ENCODE results near the gene MRPL3. TPM values are rescaled to one million over a fixed set of nuclear protein-coding genes. Genes with fewer than 3 reads are reported as not detected.

The MRPL3 gene
- polyA plus RNA-seq, 3 donors = 20.9 to 66.3 (median 62.9) TPM

DNA sequence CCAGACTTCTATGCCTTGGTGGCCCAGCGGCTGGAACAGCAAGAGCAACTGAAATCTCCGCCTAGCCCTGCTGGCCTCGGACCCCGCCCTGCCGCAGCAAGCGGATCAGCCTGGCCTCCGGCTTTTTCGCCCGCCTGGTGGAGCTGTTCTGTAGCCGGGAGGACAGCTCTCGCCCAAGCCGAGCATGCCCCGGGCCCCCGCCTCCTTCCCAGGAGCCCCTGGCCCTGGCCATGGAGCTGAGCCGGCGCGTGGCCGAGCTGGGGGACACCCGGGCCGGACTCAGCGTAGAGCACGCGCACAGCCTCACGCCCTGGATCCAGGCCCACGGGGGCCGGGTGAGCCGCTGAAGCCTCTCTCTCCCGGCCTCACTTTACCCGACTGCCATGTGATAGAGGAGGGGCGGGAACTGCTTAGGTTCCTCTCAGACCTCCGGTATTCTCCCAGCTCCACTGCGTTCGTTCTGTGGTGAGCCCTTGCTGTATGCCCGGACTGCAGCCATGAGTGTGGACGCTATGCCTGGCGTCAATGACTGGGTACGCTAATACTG lies 24.1 kb upstream of the MRPL3 start:
- Mint-ChIP-seq H3K4me3 (peak overlapping the region in 1 of 2 donors; percentile 67), H3K4me1 (peaks cover 3% of the 10 kb centered on the region), H3K9me3 (peaks cover 0 to 2% (median 0%) of the 10 kb centered on the region in 7 donors), H3K27me3 (ENCODE audit: low read depth in 3 of 3) (peaks cover 26 to 33% (median 28%) of the 10 kb centered on the region in 3 donors), H3K27ac (no peak overlapping the region), H3K36me3 (no peaks in the 10 kb centered on the region)
- Histone ChIP-seq H4K20me1 (ENCODE audit: insufficient read depth, low read length) (no peaks in the 10 kb centered on the region), H3K4me1 (ENCODE audit: control insufficient read depth in 1 of 2, insufficient read depth in 2 of 2, low read length in 2 of 2) (peaks cover 0 to 4% of the 10 kb centered on the region in 2 donors), H3K9me3 (replicated peaks in 1 of 2; ENCODE audit: control insufficient read depth in 1 of 2, insufficient read depth in 1 of 2, low read length in 2 of 2) (no peaks in the 10 kb centered on the region), H3K4me2 (replicated peaks; ENCODE audit: extremely low read depth, low read length, poor library complexity, severe bottlenecking) (peak overlapping the region; percentile 50), H3K36me3 (replicated peaks in 1 of 2; ENCODE audit: control insufficient read depth in 1 of 2, insufficient read depth in 2 of 2, low read length in 2 of 2) (no peaks in the 10 kb centered on the region), H3K27me3 (ENCODE audit: control insufficient read depth in 2 of 2, insufficient read depth in 2 of 2, low read length in 2 of 2) (peaks cover 2 to 21% of the 10 kb centered on the region in 2 donors), H3K4me3 (replicated peaks in 1 of 3; ENCODE audit: low read depth in 2 of 3, low read length in 3 of 3) (peak overlapping the region in 1 of 3 experiments; percentile 47), H3K79me2 (ENCODE audit: insufficient read depth, low read length) (no peaks in the 10 kb centered on the region), H3K27ac (ENCODE audit: low read depth in 1 of 2, low read length in 2 of 2) (no peak overlapping the region), H2AFZ (ENCODE audit: insufficient read depth, low read depth, low read length, poor library complexity, severe bottlenecking) (peak overlapping the region; percentile 81), H3K9ac (ENCODE audit: insufficient read depth, low read length, poor library complexity, severe bottlenecking) (peak overlapping the region; percentile 55)
- TF ChIP-seq, protein P1, sequence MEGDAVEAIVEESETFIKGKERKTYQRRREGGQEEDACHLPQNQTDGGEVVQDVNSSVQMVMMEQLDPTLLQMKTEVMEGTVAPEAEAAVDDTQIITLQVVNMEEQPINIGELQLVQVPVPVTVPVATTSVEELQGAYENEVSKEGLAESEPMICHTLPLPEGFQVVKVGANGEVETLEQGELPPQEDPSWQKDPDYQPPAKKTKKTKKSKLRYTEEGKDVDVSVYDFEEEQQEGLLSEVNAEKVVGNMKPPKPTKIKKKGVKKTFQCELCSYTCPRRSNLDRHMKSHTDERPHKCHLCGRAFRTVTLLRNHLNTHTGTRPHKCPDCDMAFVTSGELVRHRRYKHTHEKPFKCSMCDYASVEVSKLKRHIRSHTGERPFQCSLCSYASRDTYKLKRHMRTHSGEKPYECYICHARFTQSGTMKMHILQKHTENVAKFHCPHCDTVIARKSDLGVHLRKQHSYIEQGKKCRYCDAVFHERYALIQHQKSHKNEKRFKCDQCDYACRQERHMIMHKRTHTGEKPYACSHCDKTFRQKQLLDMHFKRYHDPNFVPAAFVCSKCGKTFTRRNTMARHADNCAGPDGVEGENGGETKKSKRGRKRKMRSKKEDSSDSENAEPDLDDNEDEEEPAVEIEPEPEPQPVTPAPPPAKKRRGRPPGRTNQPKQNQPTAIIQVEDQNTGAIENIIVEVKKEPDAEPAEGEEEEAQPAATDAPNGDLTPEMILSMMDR (IDR thresholded peaks at IDR 0.05) = peak; percentile 18
- DNase-seq = peak in 1 of 3 donors; percentile 5
- intact Hi-C loops (cut with micrococcal nuclease) = no loop called here
- 14% methylated on average over 34 of the region's 37 CpGs for WGBS (ENCODE audit: insufficient coverage)

DNA sequence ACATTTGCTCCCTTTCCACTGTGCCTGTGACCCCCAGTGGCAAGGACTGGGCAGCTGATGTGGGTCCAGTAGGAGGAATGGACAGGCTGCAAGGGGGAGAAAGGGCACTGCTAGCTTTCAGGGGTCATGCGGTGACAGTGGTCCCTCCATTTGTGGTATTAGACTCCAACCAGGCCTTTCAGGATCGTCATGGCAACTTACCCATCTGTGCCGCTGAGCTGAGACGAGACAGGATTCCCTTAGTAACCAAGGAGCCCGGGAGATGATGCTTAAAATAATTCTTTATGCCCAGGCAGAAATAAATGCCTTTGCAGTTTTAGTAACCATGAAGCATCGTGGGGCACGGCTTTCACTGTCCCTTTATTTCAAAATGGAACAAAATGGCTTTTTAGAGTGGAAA lies 15.9 kb upstream of the MRPL3 start:
- H3K9ac ChIP-seq (ENCODE audit: insufficient read depth, low read length, poor library complexity, severe bottlenecking) = no peak overlapping the region
- no peaks in the 10 kb centered on the region for H3K4me1 ChIP-seq (ENCODE audit: control insufficient read depth in 1 of 2, insufficient read depth in 2 of 2, low read length in 2 of 2)
- peaks cover 0 to 11% (median 3%) of the 10 kb centered on the region in 7 donors for H3K9me3 Mint-ChIP-seq
- TF ChIP-seq, protein P1 (IDR thresholded peaks at IDR 0.05) = no peak
- no peaks in the 10 kb centered on the region for H3K36me3 ChIP-seq (replicated peaks in 1 of 2; ENCODE audit: control insufficient read depth in 1 of 2, insufficient read depth in 2 of 2, low read length in 2 of 2)
- peaks cover 0 to 5% (median 4%) of the 10 kb centered on the region in 3 donors for H3K27me3 Mint-ChIP-seq (ENCODE audit: low read depth in 3 of 3)
- no peak overlapping the region for H3K4me2 ChIP-seq (replicated peaks; ENCODE audit: extremely low read depth, low read length, poor library complexity, severe bottlenecking)
- intact Hi-C loops (cut with micrococcal nuclease) = no loop called here
- no peak overlapping the region for H3K4me3 Mint-ChIP-seq
- H3K27ac Mint-ChIP-seq = no peak overlapping the region
- H4K20me1 ChIP-seq (ENCODE audit: insufficient read depth, low read length) = no peaks in the 10 kb centered on the region
- H3K27me3 ChIP-seq (ENCODE audit: control insufficient read depth in 2 of 2, insufficient read depth in 2 of 2, low read length in 2 of 2) = peaks cover 0 to 2% of the 10 kb centered on the region in 2 donors
- H3K9me3 ChIP-seq (replicated peaks in 1 of 2; ENCODE audit: control insufficient read depth in 1 of 2, insufficient read depth in 1 of 2, low read length in 2 of 2) = peaks cover 0 to 4% of the 10 kb centered on the region in 2 donors
- H3K79me2 ChIP-seq (ENCODE audit: insufficient read depth, low read length) = no peaks in the 10 kb centered on the region
- no peak overlapping the region for H3K4me3 ChIP-seq (replicated peaks in 1 of 3; ENCODE audit: low read depth in 2 of 3, low read length in 3 of 3)
- no peak for DNase-seq
- H3K27ac ChIP-seq (ENCODE audit: low read depth in 1 of 2, low read length in 2 of 2) = no peak overlapping the region
- H2AFZ ChIP-seq (ENCODE audit: insufficient read depth, low read depth, low read length, poor library complexity, severe bottlenecking) = no peak overlapping the region
- H3K4me1 Mint-ChIP-seq = no peaks in the 10 kb centered on the region
- no peaks in the 10 kb centered on the region for H3K36me3 Mint-ChIP-seq
- 97% methylated on average over 6 of the region's 7 CpGs for WGBS (ENCODE audit: insufficient coverage)

All from CD14-positive monocyte (primary cell).